ENCODE measurements around the gene FOXC2. TPM values are rescaled to one million over a fixed set of nuclear protein-coding genes. Genes with fewer than 3 reads are reported as not detected.

Gene FOXC2
- total and polyA plus RNA-seq, 11 donors = 0.76 to 3.3 (median 1.4) TPM

DNA sequence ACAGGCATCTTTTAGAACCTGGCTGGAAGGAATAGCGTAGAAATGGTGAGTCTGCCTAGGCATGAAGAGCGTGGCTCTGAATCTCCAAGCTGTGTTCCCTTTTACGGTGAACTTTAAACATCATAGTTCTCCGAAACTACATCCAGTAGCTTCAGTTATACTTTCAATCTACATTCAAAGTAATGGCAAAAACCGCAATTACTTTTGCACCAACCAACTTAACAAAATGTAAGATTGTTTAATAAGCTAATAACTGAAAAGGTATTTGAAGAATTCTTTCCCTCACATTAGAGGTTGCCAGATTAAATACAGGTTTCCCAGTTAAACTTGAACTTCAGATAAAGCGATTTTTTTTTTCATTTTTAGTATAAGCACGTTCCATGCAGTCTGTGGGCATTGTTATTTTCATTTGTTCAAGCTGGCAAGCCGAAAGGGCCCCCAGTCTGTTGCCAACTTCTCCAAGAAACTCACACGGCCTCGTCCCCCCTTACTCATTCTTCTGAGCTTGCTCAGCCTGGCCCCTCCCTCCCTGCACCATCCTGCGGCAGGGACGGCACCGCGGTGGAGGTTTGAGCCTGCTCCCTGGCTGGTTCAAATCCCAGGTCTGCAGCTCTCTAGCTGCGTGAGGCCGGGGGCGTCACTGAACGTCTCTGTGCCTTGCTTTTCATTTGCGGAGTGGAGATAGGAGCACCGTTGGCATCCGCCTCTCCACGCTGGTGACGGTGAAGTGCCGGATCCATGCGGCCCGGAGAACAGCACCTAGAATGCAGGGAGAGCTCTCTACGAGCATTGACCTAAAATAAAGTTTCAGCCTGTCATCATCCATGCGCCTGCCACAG is 8.1 kb upstream of the FOXC2 start:
- H3K4me3 ChIP-seq = no peak overlapping the region
- intact Hi-C loops (cut with DNase I) = no loop called here
- H3K9me3 ChIP-seq = no peaks in the 10 kb centered on the region
- DNase-seq (no peak), ATAC-seq (no peak)
- H3K4me1 ChIP-seq = peaks cover 0 to 18% (median 11%) of the 10 kb centered on the region in 12 donors
- peaks cover 0 to 33% (median 6%) of the 10 kb centered on the region in 9 donors for H3K27me3 ChIP-seq
- H3K27ac ChIP-seq = no peak overlapping the region
- TF ChIP-seq POLR2A (IDR thresholded peaks at IDR 0.05) = no peak
- 72 to 78% (median 75%) methylated on average over 28 of the region's 28 CpGs for WGBS, 4 donors
- H3K36me3 ChIP-seq = no peaks in the 10 kb centered on the region

DNA sequence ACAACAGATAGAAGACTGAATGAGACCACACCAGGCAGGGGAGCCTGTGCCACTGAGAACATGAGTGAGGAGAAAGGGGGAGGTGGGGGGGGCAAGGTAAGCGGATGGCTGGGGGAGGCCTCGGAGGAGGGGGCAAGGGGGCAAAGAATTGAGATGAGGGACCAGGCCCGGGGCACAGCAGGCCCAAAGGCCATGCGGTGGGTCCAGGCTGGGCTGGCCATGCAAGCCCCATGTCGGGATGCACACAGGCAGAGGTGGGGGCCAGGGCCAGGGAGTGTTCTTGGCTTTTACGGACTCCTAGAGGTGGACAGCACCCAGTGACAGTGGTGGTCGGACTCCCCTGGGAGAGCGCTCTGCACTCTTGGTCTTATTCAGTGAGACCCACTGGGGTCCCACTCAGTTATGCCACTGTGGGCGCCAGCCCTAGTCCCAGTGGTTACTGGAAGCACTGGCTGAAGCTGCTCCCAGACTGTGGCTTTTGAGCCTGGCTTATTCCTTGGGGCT is 6.8 kb upstream of the FOXC2 start:
- ATAC-seq (no peak), DNase-seq (no peak)
- Histone ChIP-seq H3K27ac (no peak overlapping the region), H3K27me3 (peaks cover 0 to 42% (median 15%) of the 10 kb centered on the region in 9 donors), H3K9me3 (no peaks in the 10 kb centered on the region), H3K36me3 (no peaks in the 10 kb centered on the region), H3K4me3 (no peak overlapping the region), H3K4me1 (peaks cover 0 to 17% (median 10%) of the 10 kb centered on the region in 12 donors)
- TF ChIP-seq, protein P1, sequence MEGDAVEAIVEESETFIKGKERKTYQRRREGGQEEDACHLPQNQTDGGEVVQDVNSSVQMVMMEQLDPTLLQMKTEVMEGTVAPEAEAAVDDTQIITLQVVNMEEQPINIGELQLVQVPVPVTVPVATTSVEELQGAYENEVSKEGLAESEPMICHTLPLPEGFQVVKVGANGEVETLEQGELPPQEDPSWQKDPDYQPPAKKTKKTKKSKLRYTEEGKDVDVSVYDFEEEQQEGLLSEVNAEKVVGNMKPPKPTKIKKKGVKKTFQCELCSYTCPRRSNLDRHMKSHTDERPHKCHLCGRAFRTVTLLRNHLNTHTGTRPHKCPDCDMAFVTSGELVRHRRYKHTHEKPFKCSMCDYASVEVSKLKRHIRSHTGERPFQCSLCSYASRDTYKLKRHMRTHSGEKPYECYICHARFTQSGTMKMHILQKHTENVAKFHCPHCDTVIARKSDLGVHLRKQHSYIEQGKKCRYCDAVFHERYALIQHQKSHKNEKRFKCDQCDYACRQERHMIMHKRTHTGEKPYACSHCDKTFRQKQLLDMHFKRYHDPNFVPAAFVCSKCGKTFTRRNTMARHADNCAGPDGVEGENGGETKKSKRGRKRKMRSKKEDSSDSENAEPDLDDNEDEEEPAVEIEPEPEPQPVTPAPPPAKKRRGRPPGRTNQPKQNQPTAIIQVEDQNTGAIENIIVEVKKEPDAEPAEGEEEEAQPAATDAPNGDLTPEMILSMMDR (IDR thresholded peaks at IDR 0.05) = no peak
- TF ChIP-seq POLR2A (IDR thresholded peaks at IDR 0.05) = no peak
- 72 to 91% (median 83%) methylated on average over 7 to 9 of the region's 9 CpGs for WGBS, 4 donors
- intact Hi-C loops (cut with DNase I) = loop anchor here in 6 of 10 donors (5.0 to 10.0 kb wide), 6 partner anchors 275 to 835 kb away; partner anchors contain the start of gene MAP1LC3B (in 1 of the 6)

DNA sequence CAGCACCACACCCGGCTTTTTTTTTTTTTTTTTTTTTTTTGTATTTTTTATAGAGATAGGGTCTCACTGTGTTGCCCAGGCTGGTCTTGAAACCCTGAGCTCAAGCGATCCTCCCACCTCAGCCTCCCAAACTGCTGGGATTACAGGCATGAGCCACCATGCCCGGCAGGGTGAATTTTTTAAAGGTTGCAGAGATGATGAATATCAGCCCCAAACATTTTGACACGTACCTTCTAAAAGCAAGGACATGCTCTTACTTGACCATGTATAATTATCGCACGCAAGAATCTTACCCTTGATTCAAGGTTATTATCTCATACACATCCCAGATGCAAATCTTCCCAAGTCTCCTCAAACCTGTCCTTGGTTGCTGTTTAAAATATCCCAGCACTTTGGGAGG is 4.3 kb upstream of the FOXC2 start:
- DNase-seq (no peak), ATAC-seq (no peak)
- no peaks in the 10 kb centered on the region for H3K36me3 ChIP-seq
- 77 to 92% (median 88%) methylated on average over 6 of the region's 6 CpGs for WGBS, 4 donors
- TF ChIP-seq POLR2A (IDR thresholded peaks at IDR 0.05) = no peak
- TF ChIP-seq, protein P1 (IDR thresholded peaks at IDR 0.05) = no peak
- intact Hi-C loops (cut with DNase I) = loop anchor here in 9 of 10 donors (2.0 to 10.0 kb wide), 8 partner anchors 272 to 832 kb away; partner anchors contain the start of gene MAP1LC3B (in 1 of the 9)
- no peak overlapping the region for H3K4me3 ChIP-seq
- H3K9me3 ChIP-seq = no peaks in the 10 kb centered on the region
- peaks cover 0 to 25% (median 9%) of the 10 kb centered on the region in 12 donors for H3K4me1 ChIP-seq
- H3K27ac ChIP-seq = no peak overlapping the region
- H3K27me3 ChIP-seq = peaks cover 8 to 67% (median 38%) of the 10 kb centered on the region in 9 donors

DNA sequence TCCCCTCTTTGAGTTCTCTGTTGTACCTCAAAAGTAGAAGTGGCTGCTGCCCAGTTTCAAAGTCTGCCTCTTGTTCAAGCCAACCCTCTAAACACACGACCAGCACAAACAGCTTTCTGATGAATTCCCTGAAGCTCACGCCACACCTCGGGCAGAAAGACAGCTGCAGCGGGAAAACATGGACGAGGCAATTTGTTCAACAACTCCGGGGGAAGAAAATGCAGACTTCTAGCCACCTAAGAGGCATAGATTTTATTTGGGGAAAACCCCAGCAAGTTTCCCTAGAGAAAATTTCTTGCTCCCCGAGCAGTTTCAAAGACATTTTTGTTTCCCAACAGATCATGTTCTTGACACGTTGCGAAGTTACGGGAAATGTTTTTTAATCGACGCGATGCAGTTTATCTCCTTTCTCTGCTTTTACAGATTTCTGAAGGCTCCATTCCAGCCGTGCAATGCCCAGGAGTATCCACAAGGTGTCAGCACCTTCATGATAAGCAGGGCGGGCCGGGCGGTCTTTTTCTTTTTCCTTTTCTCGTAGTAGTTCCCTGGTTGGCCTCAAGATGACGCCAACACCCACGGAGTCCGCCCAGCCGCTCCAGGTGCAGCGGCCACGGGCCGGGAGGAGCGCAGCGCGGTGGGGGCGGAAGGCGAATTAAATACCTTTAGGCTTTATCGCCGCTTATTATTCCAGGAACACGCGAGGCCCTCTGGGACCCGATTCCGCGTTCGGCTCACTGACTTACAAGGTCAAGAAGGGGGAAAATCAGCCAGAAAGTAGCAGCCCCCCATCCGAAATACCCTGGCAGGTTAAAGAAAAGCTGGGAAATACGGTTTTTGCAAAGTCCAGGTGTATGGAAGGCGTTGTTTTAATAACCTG is 2.9 kb upstream of the FOXC2 start:
- intact Hi-C loops (cut with DNase I) = loop anchor here (1.0 to 10.0 kb wide), 11 partner anchors 271 to 831 kb away; partner anchors contain the start of gene MAP1LC3B (in 1 of the 10)
- DNase-seq (peak; percentile 83 to 91 (median 87)), ATAC-seq (peak; percentile 64 to 77 (median 69))
- Histone ChIP-seq H3K4me1 (peaks cover 0 to 25% (median 9%) of the 10 kb centered on the region in 12 donors), H3K4me3 (peak overlapping the region in 10 of 12 donors; percentile 1 to 50 (median 20)), H3K36me3 (no peaks in the 10 kb centered on the region), H3K27ac (peak overlapping the region in 3 of 12 donors; percentile 8 to 58 (median 29)), H3K27me3 (peaks cover 17 to 69% (median 43%) of the 10 kb centered on the region in 9 donors), H3K9me3 (no peaks in the 10 kb centered on the region)
- peak in 1 of 2 donors; percentile 12 for TF ChIP-seq POLR2A (IDR thresholded peaks at IDR 0.05)
- TF ChIP-seq, protein P1 (IDR thresholded peaks at IDR 0.05) = peak; percentile 100
- 1% methylated on average over 41 of the region's 41 CpGs for WGBS, 4 donors

Measured in heart left ventricle (tissue), 16 donors.